ENCODE results near the gene CHRNA4.

GRCh38 chr20:63325554-63326313 is 35.4 kb downstream of the CHRNA4 start:
- no peak for TF ChIP-seq CTCF (IDR thresholded peaks at IDR 0.05)
- TF ChIP-seq POLR2A (IDR thresholded peaks at IDR 0.05), result no peak
